Measurements from ENCODE around the gene ERRFI1.

GRCh38 chr1:8070381-8070811 lies 44.3 kb upstream of the ERRFI1 start:
- TF ChIP-seq CTCF (IDR thresholded peaks at IDR 0.05) (no peak), ZBTB21 (CRISPR knock-in tag; IDR thresholded peaks at IDR 0.05; ENCODE audit: borderline replicate concordance) (no peak), RELA (CRISPR knock-in tag; IDR thresholded peaks at IDR 0.05; ENCODE audit: borderline replicate concordance) (no peak), PRDM15 (CRISPR knock-in tag; IDR thresholded peaks at IDR 0.05) (no peak), ATF2 (CRISPR knock-in tag; IDR thresholded peaks at IDR 0.05; ENCODE audit: borderline replicate concordance, low read depth) (no peak)

Measured in WTC11 (cell line).